ENCODE measurements around the gene TMEM41B.

TMEM41B gene

DNA sequence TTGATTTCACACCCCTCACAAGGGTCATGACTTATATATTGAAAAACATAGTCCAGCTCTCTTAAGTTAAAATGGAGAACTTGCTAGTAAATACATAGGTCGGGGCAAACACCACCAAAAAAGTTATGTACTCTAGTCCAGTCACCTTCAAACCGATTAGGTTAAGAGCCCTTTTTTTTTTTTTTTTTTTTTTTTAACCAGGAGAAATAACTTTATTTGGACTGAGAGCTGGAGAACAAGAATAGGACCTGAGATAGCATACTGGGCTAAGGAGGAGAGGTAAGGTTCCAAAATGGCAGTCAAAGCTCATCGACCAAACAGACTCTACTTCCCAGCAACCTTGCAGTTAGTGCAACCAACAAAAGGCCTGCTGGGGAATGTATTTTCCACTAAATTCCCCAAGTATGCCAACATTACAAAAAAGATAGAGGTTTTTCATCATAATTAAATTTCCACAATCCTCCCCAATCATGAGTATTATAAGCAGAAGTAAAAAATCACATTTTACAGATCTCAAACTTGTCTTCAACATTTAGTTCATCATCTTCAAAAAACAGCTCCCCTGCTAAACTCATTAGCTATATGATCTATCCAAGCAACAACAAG lies 3.8 kb downstream of the TMEM41B start:
- in situ Hi-C loops (cut with HindIII; ENCODE audit: low sequenced_read_pairs), result no loop called here

DNA sequence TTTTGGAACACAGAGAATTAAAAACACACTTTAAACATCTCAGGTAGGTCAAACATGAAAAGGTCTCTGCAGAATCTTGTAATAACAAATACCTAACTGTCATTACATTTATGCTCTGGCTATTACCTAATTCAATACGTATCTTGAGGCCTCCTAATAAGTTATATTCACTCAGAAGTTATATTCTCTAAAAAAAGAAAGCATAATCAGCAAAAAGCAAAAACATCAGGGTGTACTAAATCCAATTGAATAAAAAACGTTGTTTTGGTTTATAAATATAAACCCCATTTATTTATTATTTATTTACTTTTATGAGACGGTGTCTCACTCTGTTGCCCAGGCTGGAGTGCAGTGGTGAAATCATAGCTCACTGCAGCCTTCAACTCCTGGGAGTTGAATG lies 10.2 kb downstream of the TMEM41B start:
- in situ Hi-C loops (cut with HindIII; ENCODE audit: low sequenced_read_pairs), result no loop called here

- in situ Hi-C loops (cut with HindIII; ENCODE audit: low sequenced_read_pairs), result no loop called here
Observed at GRCh38 chr11:9302448-9302847, 11.9 kb downstream of the TMEM41B start.

DNA sequence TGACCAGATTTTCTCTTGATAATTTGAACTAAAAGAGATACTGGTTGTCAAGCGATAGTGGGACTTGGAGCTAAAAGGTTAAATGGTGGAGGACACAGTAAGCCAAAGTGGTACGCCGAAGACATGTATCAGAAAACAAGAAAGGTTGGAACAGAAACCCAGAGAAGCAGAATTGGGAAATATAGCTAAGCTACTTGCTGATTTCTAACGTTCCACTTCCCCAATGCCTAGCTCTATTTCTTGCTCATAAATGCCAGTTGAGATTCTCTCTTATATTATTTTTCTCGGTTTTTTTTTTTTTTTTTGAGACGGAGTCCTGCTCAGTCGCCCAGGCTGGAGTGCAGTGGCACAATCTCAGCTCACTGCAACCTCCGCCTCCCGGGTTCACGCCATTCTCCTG lies 12.7 kb downstream of the TMEM41B start:
- in situ Hi-C loops (cut with HindIII; ENCODE audit: low sequenced_read_pairs), result no loop called here

DNA sequence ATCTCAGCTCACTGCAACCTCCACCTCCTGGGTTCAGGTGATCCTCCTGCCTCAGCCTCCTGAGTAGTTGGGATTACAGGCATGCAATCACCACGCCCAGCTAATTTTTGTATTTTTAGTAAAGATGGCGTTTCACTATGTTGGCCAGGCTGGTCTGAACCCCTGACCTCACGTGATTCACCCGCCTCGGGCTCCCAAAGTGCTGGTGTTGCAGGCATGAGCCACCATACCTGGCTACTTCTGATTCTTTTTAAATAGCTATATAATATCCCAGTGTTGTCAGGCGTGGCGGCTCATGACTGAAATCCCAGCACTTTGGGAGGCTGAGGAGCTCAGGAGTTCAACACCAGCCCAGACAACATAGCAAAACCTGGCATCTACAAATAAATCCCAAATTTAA lies 20.7 kb downstream of the TMEM41B start:
- in situ Hi-C loops (cut with HindIII; ENCODE audit: low sequenced_read_pairs), result no loop called here

GRCh38 chr11:9285850-9286587 lies 28.4 kb downstream of the TMEM41B start:
- in situ Hi-C loops (cut with HindIII; ENCODE audit: low sequenced_read_pairs), result no loop called here

DNA sequence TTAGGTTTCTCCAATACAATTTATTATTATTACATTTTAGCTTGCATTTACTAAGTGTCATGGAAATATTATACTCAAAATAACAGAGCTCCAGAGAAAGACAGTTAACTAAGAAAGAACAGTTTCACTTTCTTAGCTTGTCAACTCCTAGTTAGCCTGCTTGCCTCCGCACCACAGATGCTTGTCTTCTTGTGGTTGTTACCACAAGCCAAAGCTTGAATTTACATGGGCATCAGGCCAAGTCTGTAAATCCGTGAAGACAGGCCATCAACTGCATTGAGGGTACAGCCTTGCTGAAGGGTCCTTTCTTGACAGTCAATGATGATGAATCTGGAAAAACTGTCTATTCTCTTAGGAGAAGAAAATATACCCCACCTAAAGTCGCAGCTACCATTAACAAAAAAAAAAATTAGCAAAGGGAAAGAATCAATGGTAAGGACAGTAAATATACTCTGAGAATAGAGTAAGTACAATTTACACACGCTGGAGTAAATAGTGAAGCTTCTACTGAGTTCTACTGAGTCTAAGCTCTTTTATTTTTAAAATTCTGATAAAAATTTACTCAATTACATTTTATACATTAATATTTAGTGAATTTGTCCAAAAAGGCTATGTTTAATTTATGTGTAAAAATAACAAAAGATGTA lies 33.6 kb downstream of the TMEM41B start:
- in situ Hi-C loops (cut with HindIII; ENCODE audit: low sequenced_read_pairs), result no loop called here

DNA sequence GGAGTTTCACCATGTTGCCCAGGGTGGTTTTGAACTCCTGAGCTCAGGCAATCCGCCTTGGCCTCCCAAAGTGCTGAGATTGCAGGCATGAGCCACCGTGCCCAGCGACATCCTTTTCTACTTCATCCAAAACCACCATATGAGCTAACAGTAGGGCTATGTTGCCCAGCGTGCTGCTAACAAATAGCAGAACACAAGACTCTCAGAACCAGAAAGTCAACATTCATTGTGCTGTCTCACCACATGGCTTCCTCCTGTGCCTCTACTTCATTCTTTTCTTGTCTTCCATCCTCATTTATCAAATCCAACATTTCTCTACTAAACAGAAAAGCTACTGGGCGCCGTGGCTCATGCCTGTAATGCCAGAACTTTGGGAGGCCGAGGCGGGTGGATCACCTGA lies 37.2 kb downstream of the TMEM41B start:
- in situ Hi-C loops (cut with HindIII; ENCODE audit: low sequenced_read_pairs), result no loop called here

DNA sequence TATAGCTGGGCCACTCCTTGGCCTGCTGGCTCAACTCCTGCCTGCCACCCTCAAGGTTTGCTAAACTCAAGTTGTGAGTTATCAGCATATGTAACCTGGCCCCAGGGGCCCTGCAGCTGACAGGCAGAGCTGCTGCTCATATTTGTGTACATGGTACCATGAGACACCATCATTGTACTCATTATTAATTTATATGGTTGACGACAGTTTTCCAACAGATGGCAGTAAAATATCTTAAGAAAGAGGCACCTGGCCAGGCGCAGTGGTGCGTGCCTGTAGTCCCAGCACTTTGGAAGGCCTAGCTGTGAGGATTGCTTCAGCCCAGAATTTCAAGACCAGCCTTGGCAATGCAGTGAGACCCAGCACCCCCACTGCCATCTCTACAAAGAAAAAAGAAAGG lies 37.8 kb downstream of the TMEM41B start:
- in situ Hi-C loops (cut with HindIII; ENCODE audit: low sequenced_read_pairs), result no loop called here

GRCh38 chr11:9274499-9275258 lies 39.7 kb downstream of the TMEM41B start:
- in situ Hi-C loops (cut with HindIII; ENCODE audit: low sequenced_read_pairs), result no loop called here

DNA sequence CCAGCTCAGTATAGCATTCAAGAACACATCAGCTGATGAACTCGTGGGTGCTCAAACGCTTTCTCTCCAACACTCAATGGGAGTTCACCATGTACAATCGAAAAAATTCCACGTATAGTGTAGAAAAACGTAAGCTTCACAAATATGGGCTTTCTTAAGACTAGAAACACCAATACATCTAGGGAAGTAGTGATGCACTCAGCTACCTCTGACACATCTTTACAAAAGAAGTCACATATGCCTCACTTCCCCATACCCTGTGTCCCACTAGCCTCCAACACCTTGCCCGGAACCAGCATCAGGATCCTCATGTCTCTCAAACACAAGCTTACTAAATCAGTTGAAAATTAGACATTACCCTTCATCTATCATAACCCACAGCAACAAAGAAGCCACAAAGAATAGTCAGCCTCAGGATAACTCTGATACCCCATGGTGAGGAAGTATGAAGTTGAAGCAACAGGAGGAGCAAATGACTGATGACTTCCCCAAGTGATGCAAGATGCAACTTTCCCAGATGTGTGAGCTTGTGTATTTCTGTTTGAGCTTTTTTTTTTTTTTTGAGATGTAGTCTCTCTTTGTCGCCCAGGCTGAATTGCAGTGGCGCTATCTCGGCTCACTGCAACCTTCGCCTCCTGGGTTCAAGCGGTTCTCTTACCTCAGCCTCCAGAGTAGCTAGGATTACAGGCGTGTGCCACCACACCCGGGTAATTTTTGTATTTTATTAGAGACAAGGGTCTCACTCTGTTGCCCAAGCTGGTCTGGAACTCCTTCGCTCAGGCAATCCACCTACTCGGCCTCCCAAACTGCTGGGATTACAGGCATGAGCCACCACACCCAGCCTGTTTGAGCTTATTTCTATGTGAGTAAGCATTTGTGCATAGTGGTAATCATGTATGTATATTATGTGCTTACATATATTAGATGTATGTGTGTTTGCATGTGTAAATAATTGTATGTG lies 40.7 kb downstream of the TMEM41B start:
- in situ Hi-C loops (cut with HindIII; ENCODE audit: low sequenced_read_pairs), result no loop called here

GRCh38 chr11:9269492-9270013 lies 44.8 kb downstream of the TMEM41B start:
- in situ Hi-C loops (cut with HindIII; ENCODE audit: low sequenced_read_pairs), result no loop called here

DNA sequence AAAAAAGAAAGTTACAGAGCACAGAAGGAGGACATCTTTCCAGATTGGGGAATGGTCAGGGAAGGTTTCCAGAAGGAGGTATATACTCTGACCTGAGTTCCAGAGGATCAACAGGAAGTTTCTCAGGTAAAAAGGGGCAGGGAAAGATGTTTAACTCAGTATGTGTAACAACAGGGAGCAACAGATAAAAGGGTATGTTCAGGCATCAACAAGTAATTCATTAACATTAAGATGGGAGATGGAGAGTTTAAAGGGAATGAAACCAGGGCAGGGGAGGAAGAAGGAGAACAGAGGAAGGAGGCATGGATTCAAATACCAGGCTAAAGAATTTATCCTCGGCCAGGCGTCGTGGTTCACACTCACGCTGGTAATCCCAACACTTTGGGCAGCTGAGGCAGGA lies 46.7 kb downstream of the TMEM41B start:
- in situ Hi-C loops (cut with HindIII; ENCODE audit: low sequenced_read_pairs), result no loop called here

GRCh38 chr11:9266926-9267325 lies 47.5 kb downstream of the TMEM41B start:
- in situ Hi-C loops (cut with HindIII; ENCODE audit: low sequenced_read_pairs), result no loop called here

GRCh38 chr11:9266132-9266736 lies 48.2 kb downstream of the TMEM41B start:
- in situ Hi-C loops (cut with HindIII; ENCODE audit: low sequenced_read_pairs), result no loop called here

- in situ Hi-C loops (cut with HindIII; ENCODE audit: low sequenced_read_pairs), result no loop called here
Observed at GRCh38 chr11:9265211-9266131, 48.9 kb downstream of the TMEM41B start, which contains the start of gene DENND5A. DENND5A (minus strand) TSS chr11:9265350; CDS start chr11:9265069, 281 bp downstream.

GRCh38 chr11:9264316-9265210 lies 49.8 kb downstream of the TMEM41B start:
- in situ Hi-C loops (cut with HindIII; ENCODE audit: low sequenced_read_pairs), result no loop called here
